GM19025 (cell line): ENCODE data around the gene CEP57L1.
"Not testable (repeated sequence)": the region's sequence is repeated elsewhere in the genome, so short reads cannot be mapped to it uniquely, and the experiment has no call there.

Experiments
- ATAC-seq: cut with Tn5 transposase; IDR thresholded peaks from one replicate; pipeline ENCODE4 v1.9.1; 2021; ENCODE audit warnings: mild to moderate bottlenecking, low read depth, moderate library complexity; ENCODE audit not compliant: unreplicated experiment

The CEP57L1 gene

GRCh38 chr6:109073344-109074132 is 21.8 kb upstream of the CEP57L1 start:
- no peak for ATAC-seq

GRCh38 chr6:109074133-109074415 is 21.2 kb upstream of the CEP57L1 start:
- no peak for ATAC-seq

- no peak for ATAC-seq
Observed at GRCh38 chr6:109075934-109076333, 19.4 kb upstream of the CEP57L1 start.

GRCh38 chr6:109076377-109076776 is 18.9 kb upstream of the CEP57L1 start:
- ATAC-seq = no peak

- ATAC-seq = no peak
Observed at GRCh38 chr6:109079981-109080380, 15.3 kb upstream of the CEP57L1 start.

GRCh38 chr6:109081026-109081425 is 14.3 kb upstream of the CEP57L1 start:
- no peak for ATAC-seq

GRCh38 chr6:109081516-109082187 is 13.7 kb upstream of the CEP57L1 start:
- no peak for ATAC-seq

GRCh38 chr6:109082188-109082577 is 13.1 kb upstream of the CEP57L1 start:
- ATAC-seq = no peak

GRCh38 chr6:109083657-109084056 is 11.7 kb upstream of the CEP57L1 start:
- ATAC-seq = no peak

GRCh38 chr6:109084146-109084545 is 11.2 kb upstream of the CEP57L1 start:
- ATAC-seq = not testable (repeated sequence)

GRCh38 chr6:109087661-109088264 is 7.5 kb upstream of the CEP57L1 start:
- ATAC-seq = no peak

GRCh38 chr6:109088995-109089394 is 6.3 kb upstream of the CEP57L1 start:
- no peak for ATAC-seq

- ATAC-seq = no peak
Observed at GRCh38 chr6:109091314-109092024, 3.8 kb upstream of the CEP57L1 start.

GRCh38 chr6:109092074-109092473 is 3.2 kb upstream of the CEP57L1 start:
- ATAC-seq = no peak

- ATAC-seq = no peak
Observed at GRCh38 chr6:109093732-109094415, 1.4 kb upstream of the CEP57L1 start.

GRCh38 chr6:109094416-109095035 is 781 bp upstream of the CEP57L1 start, which contains the start of gene SESN1:
Gene SESN1, minus strand, starts transcription at chr6:109094846. Its CDS starts 773 bp downstream, at chr6:109094073.
- ATAC-seq = peak; percentile 63

- no peak for ATAC-seq
Observed at GRCh38 chr6:109095835-109096084, 453 bp downstream of the CEP57L1 start.

GRCh38 chr6:109096208-109096607 is 901 bp downstream of the CEP57L1 start:
- ATAC-seq = no peak

GRCh38 chr6:109097661-109098060 is 2.4 kb downstream of the CEP57L1 start:
- no peak for ATAC-seq

GRCh38 chr6:109102762-109103161 is 7.5 kb downstream of the CEP57L1 start:
- ATAC-seq = no peak
